Peyer's patch (tissue), 4 donors: ENCODE results near the gene MRPS16.

Experiments used
- POLR2A ChIP-seq, 2 donors: fragments of 450-650 bp; IDR thresholded peaks; one replicate each; pipeline ENCODE4 v1.5.1; 2017; ENCODE audit warnings: antibody characterized with exemption in 2 of 2, mild to moderate bottlenecking in 2 of 2, moderate library complexity in 2 of 2
- TF ChIP-seq, protein P1 (sequence below), 6 experiments: fragments of 450-650 bp in 4 of 6; fragments of 200-600 bp in 2 of 6; sonication (generic) in 1 of 6; IDR thresholded peaks; one replicate each; pipeline ENCODE4 v1.5.1; 2017 to 2019; ENCODE audit warnings: antibody characterized with exemption in 6 of 6, mild to moderate bottlenecking in 3 of 6, moderate library complexity in 1 of 6

DNA sequence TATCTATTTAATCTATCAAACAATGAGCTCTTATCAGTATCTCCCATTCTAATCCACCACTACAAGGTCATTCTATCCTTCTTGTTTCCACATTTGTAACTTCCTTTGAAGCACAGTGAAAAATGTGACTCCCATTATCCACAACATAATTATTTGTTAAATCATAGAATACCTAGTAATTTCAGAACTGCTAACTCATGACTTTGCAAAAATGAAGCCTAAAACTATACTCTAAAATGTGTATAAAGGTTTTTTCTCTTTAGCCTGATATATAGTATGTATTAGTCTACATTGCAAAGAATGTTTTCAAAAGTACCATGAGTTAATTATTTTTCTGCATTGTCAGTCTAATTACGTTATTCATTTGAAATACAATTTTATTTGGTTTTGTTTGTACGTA is 12.0 kb upstream of the MRPS16 start:
- TF ChIP-seq, protein P1, sequence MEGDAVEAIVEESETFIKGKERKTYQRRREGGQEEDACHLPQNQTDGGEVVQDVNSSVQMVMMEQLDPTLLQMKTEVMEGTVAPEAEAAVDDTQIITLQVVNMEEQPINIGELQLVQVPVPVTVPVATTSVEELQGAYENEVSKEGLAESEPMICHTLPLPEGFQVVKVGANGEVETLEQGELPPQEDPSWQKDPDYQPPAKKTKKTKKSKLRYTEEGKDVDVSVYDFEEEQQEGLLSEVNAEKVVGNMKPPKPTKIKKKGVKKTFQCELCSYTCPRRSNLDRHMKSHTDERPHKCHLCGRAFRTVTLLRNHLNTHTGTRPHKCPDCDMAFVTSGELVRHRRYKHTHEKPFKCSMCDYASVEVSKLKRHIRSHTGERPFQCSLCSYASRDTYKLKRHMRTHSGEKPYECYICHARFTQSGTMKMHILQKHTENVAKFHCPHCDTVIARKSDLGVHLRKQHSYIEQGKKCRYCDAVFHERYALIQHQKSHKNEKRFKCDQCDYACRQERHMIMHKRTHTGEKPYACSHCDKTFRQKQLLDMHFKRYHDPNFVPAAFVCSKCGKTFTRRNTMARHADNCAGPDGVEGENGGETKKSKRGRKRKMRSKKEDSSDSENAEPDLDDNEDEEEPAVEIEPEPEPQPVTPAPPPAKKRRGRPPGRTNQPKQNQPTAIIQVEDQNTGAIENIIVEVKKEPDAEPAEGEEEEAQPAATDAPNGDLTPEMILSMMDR (IDR thresholded peaks at IDR 0.05): no peak
- no peak for TF ChIP-seq POLR2A (IDR thresholded peaks at IDR 0.05)
